HG02763 (cell line): Measurements from ENCODE around the gene RSAD2.
"Not testable (repeated sequence)": the region's sequence is repeated elsewhere in the genome, so short reads cannot be mapped to it uniquely, and the experiment has no call there.

Source experiments
- ATAC-seq: cut with Tn5 transposase; IDR thresholded peaks from one replicate; pipeline ENCODE4 v1.9.1; 2021; ENCODE audit warnings: mild to moderate bottlenecking, moderate library complexity; ENCODE audit not compliant: unreplicated experiment

Gene RSAD2

GRCh38 chr2:6877402-6878304, at the start of gene RSAD2:
TSS of gene RSAD2 (plus strand) at chr2:6877777. CDS start at chr2:6877801, 24 bp downstream.
- ATAC-seq = peak; percentile 76

- no peak for ATAC-seq
Measured at GRCh38 chr2:6828299-6828584, 49.3 kb upstream of the RSAD2 start.

GRCh38 chr2:6831229-6831628, 46.3 kb upstream of the RSAD2 start:
- no peak for ATAC-seq

GRCh38 chr2:6832596-6833299, 44.8 kb upstream of the RSAD2 start:
- no peak for ATAC-seq

GRCh38 chr2:6833300-6833604, 44.3 kb upstream of the RSAD2 start:
- ATAC-seq = no peak

GRCh38 chr2:6834163-6834562, 43.4 kb upstream of the RSAD2 start:
- ATAC-seq = no peak

- ATAC-seq = no peak
Measured at GRCh38 chr2:6835467-6835866, 42.1 kb upstream of the RSAD2 start.

GRCh38 chr2:6838673-6839319, 38.8 kb upstream of the RSAD2 start:
- no peak for ATAC-seq

GRCh38 chr2:6841537-6842287, 35.9 kb upstream of the RSAD2 start:
- no peak for ATAC-seq

GRCh38 chr2:6845312-6845711, 32.3 kb upstream of the RSAD2 start:
- ATAC-seq = no peak

- no peak for ATAC-seq
Measured at GRCh38 chr2:6845903-6846302, 31.7 kb upstream of the RSAD2 start.

- no peak for ATAC-seq
Measured at GRCh38 chr2:6846540-6846939, 31.0 kb upstream of the RSAD2 start.

- no peak for ATAC-seq
Measured at GRCh38 chr2:6846967-6847681, 30.5 kb upstream of the RSAD2 start.

GRCh38 chr2:6852195-6852594, 25.4 kb upstream of the RSAD2 start:
- no peak for ATAC-seq

GRCh38 chr2:6854416-6854815, 23.2 kb upstream of the RSAD2 start:
- no peak for ATAC-seq

- ATAC-seq = no peak
Measured at GRCh38 chr2:6855860-6856547, 21.6 kb upstream of the RSAD2 start.

GRCh38 chr2:6856548-6856920, 21.0 kb upstream of the RSAD2 start:
- ATAC-seq = no peak

- not testable (repeated sequence) for ATAC-seq
Measured at GRCh38 chr2:6858466-6859027, 19.0 kb upstream of the RSAD2 start.

- no peak for ATAC-seq
Measured at GRCh38 chr2:6860296-6860695, 17.3 kb upstream of the RSAD2 start.

GRCh38 chr2:6863792-6864191, 13.8 kb upstream of the RSAD2 start:
- ATAC-seq = no peak
